ENCODE measurements around the gene RGS6.

DNA sequence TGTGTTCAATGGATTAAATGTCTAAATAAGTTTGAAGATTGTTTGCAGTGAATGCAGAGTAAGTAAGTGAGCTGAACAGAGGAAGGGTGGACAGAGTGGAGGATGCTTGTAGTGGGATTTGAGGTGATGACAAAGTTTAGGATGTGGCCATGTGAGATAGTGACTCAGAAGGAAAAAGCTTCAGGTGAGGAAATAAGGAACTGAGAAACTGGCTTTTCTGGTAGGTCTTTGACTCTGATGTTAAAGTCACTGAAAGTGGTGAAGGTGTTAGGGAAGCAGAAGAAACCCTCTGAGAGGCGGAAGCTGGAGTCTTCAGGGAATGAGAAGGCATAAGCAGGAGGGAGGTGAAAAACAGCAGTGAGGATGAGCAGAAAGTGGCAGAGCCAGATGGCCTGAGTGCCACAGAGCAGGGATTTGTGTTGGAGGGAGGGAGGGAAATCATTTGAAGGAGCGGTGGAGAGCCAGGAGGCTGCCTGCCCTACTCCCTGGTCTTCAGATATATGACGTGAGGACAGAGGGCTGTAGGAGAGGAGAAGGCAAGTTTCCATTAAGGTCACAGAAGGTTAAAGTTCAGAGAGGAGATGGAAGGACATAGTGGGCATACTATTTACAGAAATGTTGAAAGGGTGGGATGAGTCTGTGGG, 24.8 kb downstream of the RGS6 start:
- TF ChIP-seq POLR2AphosphoS5 (IDR thresholded peaks at IDR 0.05), result no peak
- TF ChIP-seq, protein P1, sequence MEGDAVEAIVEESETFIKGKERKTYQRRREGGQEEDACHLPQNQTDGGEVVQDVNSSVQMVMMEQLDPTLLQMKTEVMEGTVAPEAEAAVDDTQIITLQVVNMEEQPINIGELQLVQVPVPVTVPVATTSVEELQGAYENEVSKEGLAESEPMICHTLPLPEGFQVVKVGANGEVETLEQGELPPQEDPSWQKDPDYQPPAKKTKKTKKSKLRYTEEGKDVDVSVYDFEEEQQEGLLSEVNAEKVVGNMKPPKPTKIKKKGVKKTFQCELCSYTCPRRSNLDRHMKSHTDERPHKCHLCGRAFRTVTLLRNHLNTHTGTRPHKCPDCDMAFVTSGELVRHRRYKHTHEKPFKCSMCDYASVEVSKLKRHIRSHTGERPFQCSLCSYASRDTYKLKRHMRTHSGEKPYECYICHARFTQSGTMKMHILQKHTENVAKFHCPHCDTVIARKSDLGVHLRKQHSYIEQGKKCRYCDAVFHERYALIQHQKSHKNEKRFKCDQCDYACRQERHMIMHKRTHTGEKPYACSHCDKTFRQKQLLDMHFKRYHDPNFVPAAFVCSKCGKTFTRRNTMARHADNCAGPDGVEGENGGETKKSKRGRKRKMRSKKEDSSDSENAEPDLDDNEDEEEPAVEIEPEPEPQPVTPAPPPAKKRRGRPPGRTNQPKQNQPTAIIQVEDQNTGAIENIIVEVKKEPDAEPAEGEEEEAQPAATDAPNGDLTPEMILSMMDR (IDR thresholded peaks at IDR 0.05), result no peak

Measured in breast epithelium (tissue), 3 donors.